Rectal smooth muscle tissue (tissue), 1 donor: Measurements from ENCODE around the gene SMAD3.

Source experiments
- H3K27ac ChIP-seq: one replicate; pipeline ENCODE4 v1.7.0; 2013; ENCODE audit warnings: low read depth, low read length, inconsistent platforms
- H3K27me3 ChIP-seq: one replicate; pipeline ENCODE4 v1.7.0; 2013; ENCODE audit warnings: low read length; ENCODE audit not compliant: control insufficient read depth, insufficient read depth
- H3K36me3 ChIP-seq: one replicate; pipeline ENCODE4 v1.7.0; 2013; ENCODE audit warnings: low read length; ENCODE audit not compliant: control insufficient read depth, insufficient read depth
- H3K4me1 ChIP-seq: one replicate; pipeline ENCODE4 v1.7.0; 2013; ENCODE audit warnings: low read length; ENCODE audit not compliant: control insufficient read depth, insufficient read depth
- H3K4me3 ChIP-seq: one replicate; pipeline ENCODE4 v1.7.0; 2013; ENCODE audit warnings: low read length
- H3K9ac ChIP-seq: one replicate; pipeline ENCODE4 v1.7.0; 2013; ENCODE audit warnings: low read length

The SMAD3 gene

DNA sequence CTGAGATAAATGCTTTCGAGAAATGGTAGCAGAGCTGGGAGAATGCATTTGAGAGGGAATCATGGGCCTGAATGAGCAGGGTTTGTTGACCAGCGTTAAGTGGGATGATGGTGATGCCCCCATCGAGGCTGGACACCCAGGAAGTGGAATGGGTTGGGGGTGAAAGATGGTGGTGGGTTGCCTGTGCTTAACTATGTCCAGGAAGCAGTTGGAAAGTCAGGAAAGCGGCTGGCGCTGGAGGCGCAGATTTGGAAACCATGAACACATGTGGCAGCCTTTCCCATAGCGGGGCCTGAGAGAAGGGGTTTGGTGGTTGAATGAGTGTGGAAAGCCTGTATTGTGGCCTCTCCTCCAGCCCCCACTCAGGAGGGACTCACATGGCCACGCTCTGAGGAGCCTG lies 108.4 kb downstream of the SMAD3 start:
- Histone ChIP-seq H3K27me3 (no peaks in the 10 kb centered on the region), H3K4me1 (peaks cover 16% of the 10 kb centered on the region), H3K9ac (no peak overlapping the region), H3K4me3 (no peak overlapping the region), H3K27ac (no peak overlapping the region), H3K36me3 (peaks cover 7% of the 10 kb centered on the region)

DNA sequence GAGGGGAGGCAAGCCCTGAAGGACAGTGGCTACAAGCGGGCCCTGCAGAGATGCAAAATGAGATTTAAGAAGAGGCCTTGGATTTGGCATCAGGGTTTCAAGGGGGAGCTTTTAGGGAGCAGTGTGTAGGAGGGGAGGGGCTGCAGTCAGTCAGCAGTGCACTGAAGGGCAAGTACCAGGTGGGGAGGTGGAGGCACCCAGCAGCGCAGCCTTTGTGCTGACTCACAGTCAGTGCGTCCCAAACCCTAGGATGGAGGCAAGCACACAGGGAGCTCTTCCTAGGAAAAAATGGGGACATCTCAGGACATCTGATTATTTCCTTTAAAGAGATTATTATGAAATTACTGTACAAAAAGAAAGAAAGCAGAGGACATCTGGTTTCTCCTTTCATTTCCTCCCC lies 109.0 kb downstream of the SMAD3 start:
- Histone ChIP-seq H3K36me3 (peaks cover 7% of the 10 kb centered on the region), H3K4me3 (no peak overlapping the region), H3K27ac (no peak overlapping the region), H3K9ac (no peak overlapping the region), H3K4me1 (peaks cover 15% of the 10 kb centered on the region), H3K27me3 (no peaks in the 10 kb centered on the region)

DNA sequence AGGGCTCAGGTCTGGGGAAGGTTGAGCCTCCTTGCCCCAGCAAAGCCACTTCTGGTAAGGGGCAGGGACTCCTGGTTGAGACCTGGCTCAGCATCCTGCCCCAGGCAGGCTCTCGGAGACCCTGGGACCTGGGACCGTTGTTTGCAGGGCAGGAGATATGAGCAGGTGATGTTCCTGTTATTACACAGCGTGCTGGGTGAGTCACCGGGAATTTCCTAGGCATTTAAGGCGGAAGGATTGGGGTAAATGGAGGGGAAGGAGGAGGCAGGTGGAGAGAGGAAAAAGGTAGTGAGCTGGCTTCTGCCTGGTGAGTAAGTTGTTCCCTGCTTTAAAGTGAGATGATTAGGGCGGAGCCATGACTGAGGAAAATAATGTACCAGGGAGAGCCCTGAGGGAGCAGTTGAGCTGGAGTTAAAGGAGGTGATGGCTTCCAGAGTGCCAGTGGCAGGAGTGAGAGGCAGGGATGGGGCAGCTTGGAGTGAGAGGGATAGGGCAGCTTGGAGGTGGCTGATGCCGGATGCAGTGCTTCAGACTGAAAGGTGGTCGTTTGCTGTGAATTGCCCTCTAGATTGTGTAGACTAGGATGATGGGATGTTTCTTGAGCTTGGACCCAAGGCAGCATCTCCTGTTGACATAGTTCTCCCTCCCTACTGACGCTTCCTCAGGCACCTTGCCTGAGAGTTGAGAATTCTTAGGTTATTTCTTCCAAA lies 109.6 kb downstream of the SMAD3 start:
- Histone ChIP-seq H3K4me3 (no peak overlapping the region), H3K27ac (no peak overlapping the region), H3K4me1 (peaks cover 15% of the 10 kb centered on the region), H3K9ac (no peak overlapping the region), H3K36me3 (peaks cover 7% of the 10 kb centered on the region), H3K27me3 (no peaks in the 10 kb centered on the region)

DNA sequence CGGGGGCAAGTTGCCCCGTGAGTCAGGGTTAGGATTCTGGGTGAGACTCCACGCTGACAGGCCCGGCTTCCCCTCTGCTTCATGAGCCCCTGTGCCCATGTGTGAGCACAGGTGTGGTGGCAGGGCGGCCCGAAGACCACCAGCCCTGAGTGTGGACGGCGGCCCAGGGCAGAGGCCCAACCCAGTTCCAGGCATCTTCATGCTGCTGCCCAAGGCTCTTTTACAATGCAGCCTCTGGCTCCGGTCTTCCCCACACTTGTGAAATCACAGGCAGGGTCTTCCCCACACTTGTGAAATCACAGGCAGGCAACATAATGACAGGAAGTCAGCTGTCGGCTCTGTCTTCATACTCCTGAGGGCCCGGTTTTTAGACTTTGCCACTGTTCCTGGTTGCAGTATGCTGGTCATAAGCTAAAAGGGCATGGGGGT lies 110.3 kb downstream of the SMAD3 start:
- Histone ChIP-seq H3K36me3 (peaks cover 3% of the 10 kb centered on the region), H3K4me3 (no peak overlapping the region), H3K9ac (no peak overlapping the region), H3K27me3 (no peaks in the 10 kb centered on the region), H3K4me1 (peaks cover 15% of the 10 kb centered on the region), H3K27ac (no peak overlapping the region)

DNA sequence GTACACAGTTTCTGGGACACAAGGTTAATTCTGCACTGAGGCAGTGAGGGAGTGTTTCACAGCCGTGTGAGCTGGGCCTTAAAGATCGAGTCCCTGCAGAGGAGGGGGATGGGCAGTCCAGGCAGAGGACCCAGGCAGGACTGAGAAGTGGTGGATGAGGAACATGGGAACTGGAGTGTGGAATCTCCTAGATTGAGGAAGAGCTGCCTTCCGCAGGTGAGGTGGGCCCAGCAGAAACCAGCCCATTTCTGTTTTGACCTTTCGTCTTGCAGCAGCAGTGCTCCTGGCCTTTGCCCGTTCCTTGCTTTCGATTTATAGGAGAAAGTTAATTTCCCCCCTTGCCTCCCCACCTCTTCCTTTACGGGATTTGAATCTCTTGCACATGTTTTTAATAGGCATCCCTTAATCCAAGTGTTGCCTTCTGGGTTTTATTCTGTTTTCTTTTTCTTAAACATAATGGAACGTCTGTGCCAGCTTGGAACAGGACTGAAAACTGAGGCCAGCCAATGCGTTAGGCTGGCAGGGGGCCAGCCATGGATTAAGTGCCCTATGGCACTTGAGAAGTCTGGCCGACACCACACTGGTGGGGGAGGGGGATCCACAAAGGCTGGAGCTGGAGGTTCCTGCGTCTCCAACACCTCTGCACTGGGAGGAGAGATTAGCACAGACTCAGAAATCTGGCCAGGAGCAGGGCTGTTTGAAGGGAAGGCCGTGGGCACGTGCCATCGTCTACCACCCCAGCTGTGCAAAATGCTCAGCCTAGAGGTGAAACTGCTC lies 111.0 kb downstream of the SMAD3 start:
- Histone ChIP-seq H3K36me3 (peaks cover 3% of the 10 kb centered on the region), H3K27me3 (no peaks in the 10 kb centered on the region), H3K4me1 (peaks cover 15% of the 10 kb centered on the region), H3K4me3 (peak overlapping the region; percentile 17), H3K27ac (no peak overlapping the region), H3K9ac (no peak overlapping the region)

DNA sequence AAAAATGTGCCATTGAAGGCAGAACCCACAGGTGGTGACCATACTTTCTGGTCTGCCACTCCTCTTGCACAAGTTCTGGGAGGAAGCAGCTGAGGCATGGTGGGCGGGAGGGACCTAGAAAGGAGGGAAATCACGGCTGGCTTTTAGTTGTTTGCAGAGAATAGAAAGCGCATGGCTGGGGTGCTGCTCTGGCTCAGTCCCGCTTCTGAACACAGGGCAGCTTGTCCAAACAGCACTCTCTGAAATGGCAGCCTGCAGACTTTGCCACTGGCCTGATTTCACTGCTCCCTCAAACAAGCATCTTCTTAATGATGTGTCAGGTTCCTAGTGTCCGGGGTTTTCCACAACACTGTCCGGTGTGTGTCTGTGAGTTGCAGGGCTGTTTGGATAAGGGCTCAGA lies 112.3 kb downstream of the SMAD3 start:
- Histone ChIP-seq H3K36me3 (peaks cover 3% of the 10 kb centered on the region), H3K27ac (no peak overlapping the region), H3K9ac (no peak overlapping the region)

DNA sequence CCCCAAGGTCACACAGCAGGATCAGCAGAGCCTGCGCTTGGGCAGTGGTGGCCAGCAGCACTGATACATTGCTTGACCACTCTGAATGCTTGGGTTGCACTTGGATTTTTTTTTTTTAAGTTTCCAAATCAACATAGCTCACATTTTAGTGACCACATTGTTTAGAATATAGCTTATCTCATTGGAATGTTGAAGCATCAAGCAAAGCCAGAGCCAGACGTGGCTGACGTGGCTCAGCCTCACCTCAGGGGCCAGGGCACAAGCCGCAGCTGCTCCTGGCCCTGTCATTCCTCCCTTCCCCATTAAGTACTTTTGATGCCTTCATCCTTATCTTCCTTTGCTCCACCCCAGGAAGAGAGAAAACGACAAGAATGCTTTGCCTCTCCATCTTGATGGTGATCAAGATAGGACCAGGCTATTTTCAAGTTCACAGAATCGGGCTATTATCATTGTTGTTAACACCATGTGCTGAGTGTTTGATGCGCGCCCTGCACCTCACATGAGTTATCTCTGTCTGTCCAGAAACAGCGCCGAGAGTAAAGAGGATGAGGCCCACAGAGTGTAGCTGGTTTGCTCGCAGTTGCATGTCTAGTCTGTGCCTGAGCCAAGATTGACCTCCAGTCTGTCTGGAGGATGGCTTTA lies 113.3 kb downstream of the SMAD3 start:
- Histone ChIP-seq H3K27ac (no peak overlapping the region), H3K27me3 (no peaks in the 10 kb centered on the region), H3K9ac (no peak overlapping the region), H3K4me1 (peaks cover 15% of the 10 kb centered on the region), H3K4me3 (no peak overlapping the region), H3K36me3 (peaks cover 3% of the 10 kb centered on the region)

More for the DNA sequence above, 112.3 kb downstream of the SMAD3 start:
- no peaks in the 10 kb centered on the region for H3K27me3 ChIP-seq
- H3K4me3 ChIP-seq: no peak overlapping the region
- H3K4me1 ChIP-seq: peaks cover 15% of the 10 kb centered on the region

DNA sequence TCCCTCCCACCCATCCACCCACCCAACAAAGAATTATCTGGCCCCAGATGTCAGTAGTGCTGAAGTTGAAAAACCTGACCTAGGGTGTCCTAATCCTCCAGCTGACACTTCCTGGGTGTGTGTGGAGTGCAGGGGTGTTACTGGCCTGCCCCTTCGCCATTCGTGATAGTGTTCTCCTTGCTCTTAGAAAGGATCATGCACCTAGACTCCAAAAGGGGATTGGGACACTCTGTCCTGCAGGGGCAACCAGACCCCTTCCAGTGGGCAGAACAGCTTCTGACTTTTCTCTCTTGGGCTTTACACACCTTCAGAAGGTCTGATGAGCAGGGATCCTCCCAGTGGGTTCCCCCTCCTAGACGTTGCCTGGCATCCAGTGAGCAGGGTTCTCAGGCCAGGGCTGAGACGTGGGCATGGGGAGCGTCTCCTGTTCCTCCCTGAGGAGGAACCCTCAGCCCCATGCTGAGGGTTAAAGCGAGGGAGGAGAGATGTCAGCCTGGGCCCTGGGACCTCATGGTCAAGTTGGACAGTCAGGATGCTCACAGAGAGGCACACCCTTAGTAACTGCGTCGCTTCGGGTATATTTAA lies 114.1 kb downstream of the SMAD3 start:
- Histone ChIP-seq H3K9ac (no peak overlapping the region), H3K27me3 (no peaks in the 10 kb centered on the region), H3K36me3 (peaks cover 3% of the 10 kb centered on the region), H3K4me3 (no peak overlapping the region), H3K27ac (no peak overlapping the region), H3K4me1 (peaks cover 15% of the 10 kb centered on the region)

DNA sequence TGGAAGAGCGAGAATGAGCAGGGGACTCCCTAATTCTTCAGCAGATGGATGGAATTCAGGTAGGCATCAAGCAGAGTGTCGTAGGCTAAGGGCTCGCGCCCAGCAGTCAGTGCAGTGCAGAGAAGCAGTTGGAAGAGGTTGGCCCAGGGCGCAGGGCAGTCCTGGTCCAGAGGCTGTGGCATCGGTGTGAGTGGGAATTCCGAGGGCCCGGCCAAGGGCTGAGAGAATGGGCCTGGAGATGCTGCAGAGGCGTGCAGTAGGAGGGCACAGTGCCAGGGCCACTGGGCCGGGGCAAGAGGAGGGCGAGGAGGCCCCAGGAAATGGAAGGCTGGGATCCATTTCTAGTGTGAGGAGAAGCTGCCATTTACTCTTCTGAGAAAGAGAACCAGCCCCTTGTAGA lies 114.6 kb downstream of the SMAD3 start:
- Histone ChIP-seq H3K4me1 (peaks cover 15% of the 10 kb centered on the region), H3K27ac (no peak overlapping the region), H3K27me3 (no peaks in the 10 kb centered on the region), H3K4me3 (no peak overlapping the region), H3K36me3 (peaks cover 8% of the 10 kb centered on the region), H3K9ac (no peak overlapping the region)

DNA sequence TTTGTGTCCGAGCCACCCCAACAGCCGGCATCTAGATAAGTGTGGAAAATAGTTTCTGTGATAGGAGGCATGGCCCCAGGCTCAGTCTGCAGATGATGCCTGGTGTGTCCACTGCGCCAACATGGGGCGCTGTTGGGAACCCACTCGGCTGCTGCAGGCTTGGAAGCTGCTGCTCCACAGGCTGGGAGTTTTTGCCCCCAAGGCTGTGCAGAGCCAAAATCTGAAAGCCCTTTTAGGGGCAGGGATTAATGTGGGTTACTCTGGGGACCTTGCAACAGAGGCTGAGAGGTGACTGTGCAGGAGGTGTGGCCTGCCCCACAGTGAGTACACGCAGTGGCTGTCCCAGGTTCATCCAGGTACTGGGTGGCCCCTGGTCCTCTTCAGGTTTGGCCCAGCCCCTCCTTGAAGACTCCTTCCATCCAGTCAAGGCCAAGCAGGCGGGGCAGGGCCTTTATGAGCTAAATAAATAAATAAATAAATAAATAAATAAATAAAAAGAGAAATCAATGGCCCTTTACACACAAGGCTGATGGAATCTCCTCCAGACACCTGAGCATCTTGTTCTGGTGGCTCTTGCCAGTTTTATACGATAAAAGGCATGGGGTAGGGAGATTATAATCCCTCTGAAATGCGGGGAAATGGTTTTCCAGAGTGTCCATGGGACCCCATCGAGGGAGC lies 115.3 kb downstream of the SMAD3 start:
- peaks cover 18% of the 10 kb centered on the region for H3K4me1 ChIP-seq
- H3K36me3 ChIP-seq: peaks cover 11% of the 10 kb centered on the region
- H3K27ac ChIP-seq: no peak overlapping the region
- no peak overlapping the region for H3K4me3 ChIP-seq
- no peak overlapping the region for H3K9ac ChIP-seq
- H3K27me3 ChIP-seq: no peaks in the 10 kb centered on the region

DNA sequence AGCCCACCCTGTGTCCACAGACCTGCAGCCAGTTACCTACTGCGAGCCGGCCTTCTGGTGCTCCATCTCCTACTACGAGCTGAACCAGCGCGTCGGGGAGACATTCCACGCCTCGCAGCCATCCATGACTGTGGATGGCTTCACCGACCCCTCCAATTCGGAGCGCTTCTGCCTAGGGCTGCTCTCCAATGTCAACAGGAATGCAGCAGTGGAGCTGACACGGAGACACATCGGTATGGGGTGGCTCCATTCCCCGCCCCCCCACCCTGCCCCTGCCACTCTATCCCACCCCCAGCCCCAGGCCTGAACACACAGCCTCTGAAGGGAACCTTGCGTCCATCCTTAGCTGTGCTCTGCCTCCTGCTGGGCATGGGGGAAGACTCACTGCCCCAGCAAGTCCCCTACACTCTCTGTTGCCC lies 115.8 kb downstream of the SMAD3 start:
- Histone ChIP-seq H3K27ac (no peak overlapping the region), H3K4me3 (no peak overlapping the region), H3K36me3 (peaks cover 11% of the 10 kb centered on the region), H3K9ac (no peak overlapping the region), H3K4me1 (peaks cover 20% of the 10 kb centered on the region), H3K27me3 (no peaks in the 10 kb centered on the region)
